OCI-LY3 (cell line): ENCODE data around the gene GNAO1.

ENCODE experiments used
- CTCF ChIP-seq: fragments of 200-600, 300-600 bp; sonication (generic); IDR thresholded peaks from 2 replicates; pipeline ENCODE4 v1.5.1; 2014; ENCODE audit warnings: antibody characterized with exemption, low read length, low read depth
- EZH2phosphoT487 ChIP-seq: fragments of 200-600 bp; shearing (Covaris generic); IDR thresholded peaks from 2 replicates; pipeline ENCODE4 v1.6.1; 2018; ENCODE audit warnings: antibody characterized with exemption, mixed run types, low read depth

- no peak for TF ChIP-seq CTCF
- no peak for TF ChIP-seq EZH2phosphoT487
Observed at GRCh38 chr16:56320056-56320455, 128.8 kb downstream of the GNAO1 start.
